ENCODE measurements around the gene LIM2. TPM values are rescaled to one million over a fixed set of nuclear protein-coding genes. Genes with fewer than 3 reads are reported as not detected.

The LIM2 gene
- total and polyA plus RNA-seq, 2 of the 8 experiments (the other 6 are each of a cell fraction or from before 2014, with no cell fraction given) = not detected

DNA sequence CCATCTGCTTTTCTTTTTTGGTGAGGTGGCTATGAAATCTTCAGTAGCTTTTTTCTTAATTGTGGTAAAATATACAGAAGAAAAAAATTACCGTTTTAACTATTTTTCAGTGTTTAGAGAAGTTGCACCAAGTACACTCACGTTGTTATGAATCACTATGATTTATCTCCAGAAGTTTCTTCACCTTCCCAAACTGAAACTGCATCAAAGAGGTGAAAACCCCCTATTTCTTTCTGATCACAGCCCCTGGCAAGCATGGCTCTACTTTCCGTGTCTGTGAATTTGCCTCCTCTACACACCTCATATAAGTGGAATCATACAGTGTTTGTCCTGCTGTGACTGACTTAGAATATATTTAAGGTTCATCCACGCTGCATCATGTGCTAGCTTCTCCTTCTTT, 45.3 kb upstream of the LIM2 start:
- WGBS, 2 experiments (ENCODE audit: extremely low coverage in 1 of 2, insufficient coverage in 1 of 2, insufficient read length in 1 of 2, insufficient replicate concordance in 2 of 2, low coverage in 1 of 2, low lambda C conversion rate in 2 of 2, missing lambda C conversion rate in 1 of 2) = 90% methylated on average over 3 of the region's 4 CpGs; no CpG with 5 or more reads in 1 of the 2 experiments
- no peak for TF ChIP-seq KDM1A (IDR thresholded peaks at IDR 0.05; ENCODE audit: borderline replicate concordance, low read length)
- no peak for TF ChIP-seq YY1 (IDR thresholded peaks at IDR 0.05; ENCODE audit: low read depth, low read length)
- TF ChIP-seq CREB1 (IDR thresholded peaks at IDR 0.05) = no peak
- no peak for TF ChIP-seq TCF12 (IDR thresholded peaks at IDR 0.05; ENCODE audit: low read depth, low read length)
- no peak for TF ChIP-seq RAD21 (IDR thresholded peaks at IDR 0.05 in 1 of 2, conservative IDR thresholded peaks at IDR 0.05 in 1 of 2; ENCODE audit: low read depth in 2 of 2, low read length in 2 of 2)
- TF ChIP-seq USF2 (IDR thresholded peaks at IDR 0.05; ENCODE audit: low read length) = no peak
- no peak for TF ChIP-seq RNF2 (IDR thresholded peaks at IDR 0.05; ENCODE audit: borderline replicate concordance, low read depth, low read length, missing control alignments, poor library complexity, severe bottlenecking)
- TF ChIP-seq CBX8 (IDR thresholded peaks at IDR 0.05; ENCODE audit: borderline replicate concordance, low read depth, low read length) = no peak
- TF ChIP-seq NANOG (IDR thresholded peaks at IDR 0.05; ENCODE audit: insufficient read depth, low read depth, low read length, poor library complexity, severe bottlenecking) = no peak
- TF ChIP-seq PHF8 (conservative IDR thresholded peaks at IDR 0.05; ENCODE audit: low read depth, low read length) = no peak
- TF ChIP-seq SRF (IDR thresholded peaks at IDR 0.05; ENCODE audit: low read depth, low read length) = no peak
- TF ChIP-seq CTBP2 (IDR thresholded peaks at IDR 0.05; ENCODE audit: borderline replicate concordance, insufficient read depth, insufficient read length, low read length) = no peak
- TF ChIP-seq GTF2F1 (IDR thresholded peaks at IDR 0.05; ENCODE audit: borderline replicate concordance, low read depth, low read length) = no peak

More for the DNA sequence above, 45.3 kb upstream of the LIM2 start:
- H4K8ac ChIP-seq (ENCODE audit: extremely low read depth, insufficient read depth, low read length) = no peak overlapping the region
- H3K4ac ChIP-seq (replicated peaks; ENCODE audit: insufficient read length, low read depth, low read length) = no peak overlapping the region
- no peak overlapping the region for H3K56ac ChIP-seq (replicated peaks; ENCODE audit: insufficient read length, low read depth, low read length)
- no peak overlapping the region for H2BK120ac ChIP-seq (replicated peaks; ENCODE audit: low read depth, low read length)
- no peak overlapping the region for H2BK15ac ChIP-seq (ENCODE audit: low read length)
- no peak overlapping the region for H3K14ac ChIP-seq (ENCODE audit: insufficient read length)
- no peaks in the 10 kb centered on the region for H3K9me3 ChIP-seq (ENCODE audit: insufficient read depth in 2 of 2, low read depth in 1 of 2, low read length in 1 of 2)
- H2AK5ac ChIP-seq (ENCODE audit: low read depth, low read length) = no peak overlapping the region
- no peaks in the 10 kb centered on the region for H4K20me1 ChIP-seq (replicated peaks in 1 of 2; ENCODE audit: control insufficient read depth in 1 of 2, insufficient read depth in 2 of 2, low read length in 2 of 2)
- no peaks in the 10 kb centered on the region for H3K4me1 ChIP-seq (replicated peaks in 1 of 4; ENCODE audit: control insufficient read depth in 3 of 4, insufficient read depth in 4 of 4, low read length in 3 of 4)
- no peaks in the 10 kb centered on the region for H3K23me2 ChIP-seq (ENCODE audit: low read depth, low read length)
- H3K79me2 ChIP-seq (ENCODE audit: control insufficient read depth in 1 of 2, insufficient read depth in 2 of 2, low read length in 2 of 2) = no peaks in the 10 kb centered on the region
- no peak overlapping the region for H2BK12ac ChIP-seq (ENCODE audit: low read depth, low read length)
- H2BK5ac ChIP-seq (ENCODE audit: low read depth, low read length) = no peak overlapping the region
- H3K23ac ChIP-seq (ENCODE audit: insufficient read length) = no peak overlapping the region
- no peak overlapping the region for H3K18ac ChIP-seq (ENCODE audit: extremely low read depth, low read length)
- H3K4me3 ChIP-seq (ENCODE audit: extremely low read depth in 1 of 4, insufficient read depth in 2 of 4, low read depth in 3 of 4, low read length in 4 of 4) = no peak overlapping the region
- no peak overlapping the region for H3K27ac ChIP-seq (ENCODE audit: low read depth, low read length)
- H3K4me2 ChIP-seq (ENCODE audit: insufficient read depth in 1 of 2, low read depth in 2 of 2, low read length in 2 of 2) = no peak overlapping the region
- no peak overlapping the region for H4K5ac ChIP-seq (ENCODE audit: insufficient read length, low read depth, low read length)
- H2BK20ac ChIP-seq (ENCODE audit: low read length) = no peak overlapping the region
- FAIRE-seq (no peak), DNase-seq (ENCODE audit: low read depth in 1 of 2, low spot score in 2 of 2) (no peak)
- no peak overlapping the region for H2AFZ ChIP-seq (ENCODE audit: low read length)
- POLR2A ChIA-PET (ENCODE audit: partially characterized antibody) = no interaction called here
- H3K9ac ChIP-seq (replicated peaks in 1 of 4; ENCODE audit: extremely low read depth in 1 of 4, low read depth in 3 of 4, low read length in 3 of 4) = no peak overlapping the region
- no peak overlapping the region for H4K91ac ChIP-seq (replicated peaks; ENCODE audit: insufficient read length, low read length)
- H3K36me3 ChIP-seq (ENCODE audit: control insufficient read depth in 2 of 4, insufficient read depth in 4 of 4, low read length in 3 of 4) = no peaks in the 10 kb centered on the region
- no peaks in the 10 kb centered on the region; a peak in 1 of 7 replicates for H3K27me3 ChIP-seq (replicated peaks in 1 of 4; ENCODE audit: control insufficient read depth in 3 of 4, extremely low read depth in 1 of 4, insufficient read depth in 3 of 4, low read length in 3 of 4)
- H3K79me1 ChIP-seq (ENCODE audit: low read depth, low read length) = no peaks in the 10 kb centered on the region
- CTCF ChIA-PET (ENCODE audit: partially characterized antibody) = interaction anchor here (0.8 kb wide), 1 partner anchor 12 kb away, joined by 5 read pairs; no protein-coding TSS in a partner anchor

All from H1 (cell line).